Activated CD4-positive, CD25-positive, alpha-beta regulatory T cell treated with anti-CD3 and anti-CD28 coated beads, Interleukin-2, amount 50 U/mL, for 16 hours (primary cell): ENCODE data around the gene ARCN1.
"Not testable (repeated sequence)": the region's sequence is repeated elsewhere in the genome, so short reads cannot be mapped to it uniquely, and the experiment has no call there.

Experiments used
- DNase-seq: peaks from one replicate; pipeline ENCODE4 v3.0.0-alpha.2; 2020; ENCODE audit warnings: low read depth, low spot score

ARCN1 gene

GRCh38 chr11:118544010-118544646, 28.1 kb upstream of the ARCN1 start:
- no peak for DNase-seq

- DNase-seq = no peak
These were observed 27.6 kb upstream of the ARCN1 start for GRCh38 chr11:118544647-118545010.

- DNase-seq = no peak
These were observed 26.7 kb upstream of the ARCN1 start for GRCh38 chr11:118545533-118545932.

- no peak for DNase-seq
These were observed 25.1 kb upstream of the ARCN1 start for GRCh38 chr11:118547132-118547531.

GRCh38 chr11:118552341-118552740, 19.9 kb upstream of the ARCN1 start:
- DNase-seq = no peak

- DNase-seq = no peak
These were observed 11.4 kb upstream of the ARCN1 start for GRCh38 chr11:118560806-118561205.

- no peak for DNase-seq
These were observed 7.2 kb upstream of the ARCN1 start for GRCh38 chr11:118565051-118565450.

- no peak for DNase-seq
These were observed 2.5 kb upstream of the ARCN1 start for GRCh38 chr11:118569670-118570069.

- no peak for DNase-seq
These were observed 1.4 kb upstream of the ARCN1 start for GRCh38 chr11:118570787-118571186.

GRCh38 chr11:118571701-118572060, 528 bp upstream of the ARCN1 start:
- not testable (repeated sequence) for DNase-seq

- no peak for DNase-seq
These were observed 857 bp downstream of the ARCN1 start for GRCh38 chr11:118572981-118573550.

- DNase-seq = no peak
These were observed 2.4 kb downstream of the ARCN1 start for GRCh38 chr11:118574636-118575035.

GRCh38 chr11:118577995-118578394, 5.8 kb downstream of the ARCN1 start:
- not testable (repeated sequence) for DNase-seq

- no peak for DNase-seq
These were observed 8.8 kb downstream of the ARCN1 start for GRCh38 chr11:118581057-118581456.

GRCh38 chr11:118587952-118588351, 15.7 kb downstream of the ARCN1 start:
- no peak for DNase-seq

GRCh38 chr11:118592616-118593367, 20.6 kb downstream of the ARCN1 start:
- DNase-seq = no peak

GRCh38 chr11:118594984-118595383, 22.8 kb downstream of the ARCN1 start:
- not testable (repeated sequence) for DNase-seq

- no peak for DNase-seq
These were observed 24.3 kb downstream of the ARCN1 start for GRCh38 chr11:118596224-118597146.

- DNase-seq = no peak
These were observed 25.3 kb downstream of the ARCN1 start for GRCh38 chr11:118597556-118597955.

GRCh38 chr11:118602331-118602730, 30.1 kb downstream of the ARCN1 start:
- DNase-seq = no peak

- DNase-seq = not testable (repeated sequence)
These were observed 31.5 kb downstream of the ARCN1 start for GRCh38 chr11:118603709-118604108.

GRCh38 chr11:118604566-118604965, 32.4 kb downstream of the ARCN1 start:
- no peak for DNase-seq
